ENCODE data around the gene OGFOD2.

The OGFOD2 gene

GRCh38 chr12:122946690-122947341 is 28.2 kb upstream of the OGFOD2 start:
- DNase-seq (ENCODE audit: low spot score), result peak; percentile 100
- no peaks in the 10 kb centered on the region for H3K27me3 ChIP-seq (ENCODE audit: insufficient read depth, poor library complexity, severe bottlenecking)
- H3K4me1 ChIP-seq (ENCODE audit: insufficient read depth, poor library complexity, severe bottlenecking), result peaks cover 44% of the 10 kb centered on the region
- no peaks in the 10 kb centered on the region for H3K9me3 ChIP-seq (ENCODE audit: severe bottlenecking)
- ATAC-seq (ENCODE audit: low read depth), result peak; percentile 88
- peak overlapping the region; percentile 92 for H3K27ac ChIP-seq (ENCODE audit: poor library complexity, severe bottlenecking)
- no peak overlapping the region for H3K4me3 ChIP-seq (ENCODE audit: severe bottlenecking)
- peak; percentile 77 for TF ChIP-seq CTCF (IDR thresholded peaks at IDR 0.05; ENCODE audit: poor library complexity, severe bottlenecking)
- H3K36me3 ChIP-seq (ENCODE audit: low read depth), result no peaks in the 10 kb centered on the region

- peak overlapping the region; percentile 92 for H3K27ac ChIP-seq (ENCODE audit: poor library complexity, severe bottlenecking)
- H3K36me3 ChIP-seq (ENCODE audit: low read depth), result no peaks in the 10 kb centered on the region
- H3K4me1 ChIP-seq (ENCODE audit: insufficient read depth, poor library complexity, severe bottlenecking), result peaks cover 43% of the 10 kb centered on the region
- H3K27me3 ChIP-seq (ENCODE audit: insufficient read depth, poor library complexity, severe bottlenecking), result no peaks in the 10 kb centered on the region
- H3K4me3 ChIP-seq (ENCODE audit: severe bottlenecking), result no peak overlapping the region
- ATAC-seq (ENCODE audit: low read depth) (no peak), DNase-seq (ENCODE audit: low spot score) (no peak)
- no peaks in the 10 kb centered on the region for H3K9me3 ChIP-seq (ENCODE audit: severe bottlenecking)
- no peak for TF ChIP-seq CTCF (IDR thresholded peaks at IDR 0.05; ENCODE audit: poor library complexity, severe bottlenecking)
These were observed 27.7 kb upstream of the OGFOD2 start for GRCh38 chr12:122947352-122947792.

- no peak for TF ChIP-seq CTCF (IDR thresholded peaks at IDR 0.05; ENCODE audit: poor library complexity, severe bottlenecking)
- no peak overlapping the region for H3K27ac ChIP-seq (ENCODE audit: poor library complexity, severe bottlenecking)
- no peaks in the 10 kb centered on the region for H3K36me3 ChIP-seq (ENCODE audit: low read depth)
- H3K4me3 ChIP-seq (ENCODE audit: severe bottlenecking), result no peak overlapping the region
- DNase-seq (ENCODE audit: low spot score) (no peak), ATAC-seq (ENCODE audit: low read depth) (no peak)
- H3K27me3 ChIP-seq (ENCODE audit: insufficient read depth, poor library complexity, severe bottlenecking), result no peaks in the 10 kb centered on the region
- peaks cover 43% of the 10 kb centered on the region for H3K4me1 ChIP-seq (ENCODE audit: insufficient read depth, poor library complexity, severe bottlenecking)
- no peaks in the 10 kb centered on the region for H3K9me3 ChIP-seq (ENCODE audit: severe bottlenecking)
These were observed 26.4 kb upstream of the OGFOD2 start for GRCh38 chr12:122948605-122949004.

GRCh38 chr12:122949405-122949804 is 25.6 kb upstream of the OGFOD2 start:
- Histone ChIP-seq H3K36me3 (ENCODE audit: low read depth) (no peaks in the 10 kb centered on the region), H3K27ac (ENCODE audit: poor library complexity, severe bottlenecking) (no peak overlapping the region), H3K4me1 (ENCODE audit: insufficient read depth, poor library complexity, severe bottlenecking) (peaks cover 35% of the 10 kb centered on the region), H3K27me3 (ENCODE audit: insufficient read depth, poor library complexity, severe bottlenecking) (no peaks in the 10 kb centered on the region), H3K9me3 (ENCODE audit: severe bottlenecking) (no peaks in the 10 kb centered on the region), H3K4me3 (ENCODE audit: severe bottlenecking) (no peak overlapping the region)
- TF ChIP-seq CTCF (IDR thresholded peaks at IDR 0.05; ENCODE audit: poor library complexity, severe bottlenecking), result no peak
- ATAC-seq (ENCODE audit: low read depth) (no peak), DNase-seq (ENCODE audit: low spot score) (no peak)
